ENCODE measurements around the gene KATNIP.

Gene KATNIP

DNA sequence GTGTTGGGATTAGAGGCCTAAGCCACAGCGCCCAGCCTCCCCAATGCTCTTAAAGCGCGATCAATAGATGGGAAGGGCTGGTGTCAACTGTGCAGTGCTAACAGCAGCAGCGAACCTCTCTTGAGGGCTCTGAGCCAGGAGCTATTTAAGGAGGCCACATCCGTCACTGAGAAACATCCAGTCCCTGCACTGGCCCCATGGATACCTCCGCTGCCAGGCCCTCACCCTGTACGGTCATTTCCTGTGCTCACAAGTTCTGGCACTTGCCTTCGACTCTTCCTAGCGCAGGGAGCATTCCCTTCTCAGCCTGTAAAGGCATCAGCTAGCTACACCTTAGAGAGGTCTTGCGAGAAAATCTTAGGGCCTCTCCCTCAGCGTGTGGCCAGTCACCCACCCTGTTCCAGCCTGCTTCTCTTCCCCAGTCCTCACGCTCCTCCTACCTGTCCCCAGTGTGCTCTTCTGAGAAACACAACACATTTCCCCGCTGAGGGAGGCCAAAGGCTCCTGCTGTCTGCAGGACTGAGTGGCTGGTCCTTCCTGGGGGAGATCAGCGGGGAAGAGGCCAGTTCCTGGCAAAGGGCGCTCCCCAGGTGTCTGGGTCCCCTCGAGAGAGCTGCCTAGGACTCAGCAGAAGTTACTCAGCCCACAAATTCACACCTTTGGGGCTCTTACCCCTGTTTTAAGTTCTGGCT is 28.8 kb upstream of the KATNIP start:
- H3K27ac ChIP-seq, result peak overlapping the region; percentile 29
- ChIA-PET CTCF (no interaction called here), POLR2A (ENCODE audit: low non-redundant PET) (no interaction called here)
- DNase-seq (ENCODE audit: low spot score), result no peak
- TF ChIP-seq, protein P1, sequence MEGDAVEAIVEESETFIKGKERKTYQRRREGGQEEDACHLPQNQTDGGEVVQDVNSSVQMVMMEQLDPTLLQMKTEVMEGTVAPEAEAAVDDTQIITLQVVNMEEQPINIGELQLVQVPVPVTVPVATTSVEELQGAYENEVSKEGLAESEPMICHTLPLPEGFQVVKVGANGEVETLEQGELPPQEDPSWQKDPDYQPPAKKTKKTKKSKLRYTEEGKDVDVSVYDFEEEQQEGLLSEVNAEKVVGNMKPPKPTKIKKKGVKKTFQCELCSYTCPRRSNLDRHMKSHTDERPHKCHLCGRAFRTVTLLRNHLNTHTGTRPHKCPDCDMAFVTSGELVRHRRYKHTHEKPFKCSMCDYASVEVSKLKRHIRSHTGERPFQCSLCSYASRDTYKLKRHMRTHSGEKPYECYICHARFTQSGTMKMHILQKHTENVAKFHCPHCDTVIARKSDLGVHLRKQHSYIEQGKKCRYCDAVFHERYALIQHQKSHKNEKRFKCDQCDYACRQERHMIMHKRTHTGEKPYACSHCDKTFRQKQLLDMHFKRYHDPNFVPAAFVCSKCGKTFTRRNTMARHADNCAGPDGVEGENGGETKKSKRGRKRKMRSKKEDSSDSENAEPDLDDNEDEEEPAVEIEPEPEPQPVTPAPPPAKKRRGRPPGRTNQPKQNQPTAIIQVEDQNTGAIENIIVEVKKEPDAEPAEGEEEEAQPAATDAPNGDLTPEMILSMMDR (conservative IDR thresholded peaks at IDR 0.05; ENCODE audit: low read depth), result no peak

- DNase-seq (ENCODE audit: low spot score), result no peak
- TF ChIP-seq, protein P1 (conservative IDR thresholded peaks at IDR 0.05; ENCODE audit: low read depth), result no peak
- H3K27ac ChIP-seq, result no peak overlapping the region
- CTCF ChIA-PET, result no interaction called here
- POLR2A ChIA-PET (ENCODE audit: low non-redundant PET), result no interaction called here
These were observed 27.7 kb upstream of the KATNIP start for GRCh38 chr16:27522173-27522707.

- TF ChIP-seq, protein P1 (conservative IDR thresholded peaks at IDR 0.05; ENCODE audit: low read depth), result no peak
- ChIA-PET POLR2A (ENCODE audit: low non-redundant PET) (no interaction called here), CTCF (no interaction called here)
- DNase-seq (ENCODE audit: low spot score), result no peak
- no peak overlapping the region for H3K27ac ChIP-seq
These were observed 23.8 kb upstream of the KATNIP start for GRCh38 chr16:27526180-27526579.

GRCh38 chr16:27528294-27528693 is 21.6 kb upstream of the KATNIP start:
- TF ChIP-seq, protein P1 (conservative IDR thresholded peaks at IDR 0.05; ENCODE audit: low read depth), result no peak
- no peak overlapping the region for H3K27ac ChIP-seq
- no peak for DNase-seq (ENCODE audit: low spot score)
- ChIA-PET POLR2A (ENCODE audit: low non-redundant PET) (no interaction called here), CTCF (no interaction called here)

GRCh38 chr16:27529962-27530361 is 20.0 kb upstream of the KATNIP start:
- no peak for DNase-seq (ENCODE audit: low spot score)
- POLR2A ChIA-PET (ENCODE audit: low non-redundant PET), result no interaction called here
- H3K27ac ChIP-seq, result no peak overlapping the region
- TF ChIP-seq, protein P1 (conservative IDR thresholded peaks at IDR 0.05; ENCODE audit: low read depth), result no peak
- CTCF ChIA-PET, result no interaction called here

GRCh38 chr16:27531186-27531585 is 18.8 kb upstream of the KATNIP start:
- H3K27ac ChIP-seq, result no peak overlapping the region
- CTCF ChIA-PET, result no interaction called here
- TF ChIP-seq, protein P1 (conservative IDR thresholded peaks at IDR 0.05; ENCODE audit: low read depth), result no peak
- DNase-seq (ENCODE audit: low spot score), result no peak
- POLR2A ChIA-PET (ENCODE audit: low non-redundant PET), result no interaction called here
